Stimulated activated CD4-positive, alpha-beta T cell treated with anti-CD3 and anti-CD28 coated beads, Interleukin-15, amount 100 ng/mL, for 1 hour (primary cell): ENCODE results near the gene TENT4A.

Source experiments
- DNase-seq, 2 donors: peaks; one replicate each; pipeline ENCODE4 v3.0.0-alpha.2; 2020; ENCODE audit warnings: low read depth in 1 of 2, low spot score in 1 of 2

Gene TENT4A

GRCh38 chr5:6750142-6750840 lies 37.1 kb downstream of the TENT4A start:
- DNase-seq: no peak

GRCh38 chr5:6750951-6751685 lies 37.9 kb downstream of the TENT4A start:
- no peak for DNase-seq

GRCh38 chr5:6752236-6752635 lies 39.0 kb downstream of the TENT4A start:
- DNase-seq: no peak

- DNase-seq: no peak
These were observed 39.5 kb downstream of the TENT4A start for GRCh38 chr5:6752782-6753181.

- no peak for DNase-seq
These were observed 40.6 kb downstream of the TENT4A start for GRCh38 chr5:6753851-6754250.

- no peak for DNase-seq
These were observed 41.5 kb downstream of the TENT4A start for GRCh38 chr5:6754766-6755165.

GRCh38 chr5:6755519-6755918 lies 42.3 kb downstream of the TENT4A start:
- no peak for DNase-seq

- DNase-seq: no peak
These were observed 42.7 kb downstream of the TENT4A start for GRCh38 chr5:6755941-6756340.

GRCh38 chr5:6757414-6757969 lies 44.3 kb downstream of the TENT4A start:
- DNase-seq: no peak

- DNase-seq: no peak
These were observed 45.0 kb downstream of the TENT4A start for GRCh38 chr5:6758236-6758635.

- DNase-seq: no peak
These were observed 45.5 kb downstream of the TENT4A start for GRCh38 chr5:6758706-6759105.

- DNase-seq: no peak
These were observed 46.2 kb downstream of the TENT4A start for GRCh38 chr5:6759401-6759800.

- DNase-seq: no peak
These were observed 46.8 kb downstream of the TENT4A start for GRCh38 chr5:6759983-6760382.

- no peak for DNase-seq
These were observed 47.5 kb downstream of the TENT4A start for GRCh38 chr5:6760686-6761085.

GRCh38 chr5:6761333-6761732 lies 48.1 kb downstream of the TENT4A start:
- no peak for DNase-seq

- no peak for DNase-seq
These were observed 48.9 kb downstream of the TENT4A start for GRCh38 chr5:6762116-6762515.

GRCh38 chr5:6762697-6763096 lies 49.5 kb downstream of the TENT4A start:
- no peak for DNase-seq

- DNase-seq: no peak
These were observed 50.0 kb downstream of the TENT4A start for GRCh38 chr5:6763191-6763590.

GRCh38 chr5:6765612-6766525 lies 52.6 kb downstream of the TENT4A start:
- peak; percentile 22 to 37 for DNase-seq

- DNase-seq: peak; percentile 10 to 30
These were observed 53.4 kb downstream of the TENT4A start for GRCh38 chr5:6766604-6767093.

- DNase-seq: no peak
These were observed 54.3 kb downstream of the TENT4A start for GRCh38 chr5:6767481-6768063.
